K562 (cell line): ENCODE data around the gene ZDHHC12. TPM values are rescaled to one million over a fixed set of nuclear protein-coding genes. Genes with fewer than 3 reads are reported as not detected.

Source experiments
- ATAC-seq: fragments of 200-7000 bp; cut with Tn5 transposase; 3 replicates; pipeline ENCODE4 v1.9.1; 2020; ENCODE audit warnings: moderate library complexity
- Bru-seq: library from RNA; stranded (reverse); fragments of 400-500 nt; gene quantifications from one replicate; lab custom pipeline; 2021; lab: Mats Ljungman, UMichigan
- BruChase-seq, 2 experiments: library from RNA; stranded (reverse); fragments of 400-500 nt; gene quantifications; one replicate each; lab custom pipeline; 2021; lab: Mats Ljungman, UMichigan
- BruUV-seq: library from RNA; stranded (reverse); fragments of 400-500 nt; replicated peaks from 2 replicates; lab custom pipeline; 2021; lab: Mats Ljungman, UMichigan
- CTCF ChIA-PET: fragments of 300-600 bp; formaldehyde crosslinking; extraction: SDS; loops from one replicate; lab custom pipeline; 2021; ENCODE audit warnings: low intra/inter-chr PET ratio; lab: Yijun Ruan, JAX
- POLR2A ChIA-PET: fragments of 300-600, 350-650 bp; sonication (Branson Sonifier 250); formaldehyde crosslinking; extraction: SDS; loops from one replicate; lab custom pipeline; 2021; ENCODE audit warnings: antibody characterized with exemption, inconsistent platforms; lab: Yijun Ruan, JAX
- DNase-seq, 4 experiments: peaks; one replicate each; pipeline versions ENCODE4 v3.0.0 to v3.0.0-alpha.2; 2011 to 2018; ENCODE audit warnings: low spot score in 3 of 4, mixed read lengths in 3 of 4; ENCODE audit errors: extremely low read depth in 1 of 4
- FAIRE-seq: peaks from 2 replicates; lab custom pipeline; 2011; peaks lifted over from hg19 to GRCh38; lab: Jason Lieb, UNC
- H2AFZ ChIP-seq: 2 replicates; pipeline ENCODE4 v1.6.0; 2011; ENCODE audit warnings: low read depth, low read length, control low read depth, inconsistent platforms
- H3K27ac ChIP-seq: fragments of 200-600 bp; 3 replicates; pipeline ENCODE4 v1.8.0; 2011; ENCODE audit warnings: low read depth, mild to moderate bottlenecking, control low read depth, inconsistent platforms, low read length, moderate library complexity, mixed read lengths; ENCODE audit errors: extremely low read depth
- H3K27me3 ChIP-seq, 2 experiments: fragments of 300-600 bp in 1 of 2; 2 replicates in 1 of 2; 3 replicates in 1 of 2; pipeline versions ENCODE4 v1.6.0 to v1.8.0; 2011; ENCODE audit warnings: inconsistent platforms in 2 of 2, low read length in 2 of 2, mild to moderate bottlenecking in 1 of 2, mixed read lengths in 1 of 2, moderate library complexity in 1 of 2; ENCODE audit not compliant: control insufficient read depth in 2 of 2, insufficient read depth in 2 of 2
- H3K36me3 ChIP-seq: fragments of 300-600 bp; 3 replicates; pipeline ENCODE4 v1.8.0; 2011; ENCODE audit warnings: mild to moderate bottlenecking, low read length, inconsistent platforms; ENCODE audit not compliant: control insufficient read depth, insufficient read depth
- H3K4me1 ChIP-seq, 2 experiments: fragments of 200-600 bp in 1 of 2; replicated peaks in 1 of 2; 2 replicates in 1 of 2; 3 replicates in 1 of 2; pipeline versions ENCODE4 v1.5.1 to v1.8.0; 2011; ENCODE audit warnings: inconsistent platforms in 2 of 2, low read length in 2 of 2, mild to moderate bottlenecking in 1 of 2, mixed read lengths in 1 of 2, moderate library complexity in 1 of 2; ENCODE audit not compliant: control insufficient read depth in 2 of 2, insufficient read depth in 2 of 2
- H3K4me2 ChIP-seq: 2 replicates; pipeline ENCODE4 v1.6.1; 2011; ENCODE audit warnings: low read length, control low read depth, inconsistent platforms, mixed read lengths; ENCODE audit not compliant: insufficient read depth
- H3K4me3 ChIP-seq: fragments of 200-600 bp; sonication (generic), shearing (Covaris generic); 2 replicates; pipeline ENCODE4 v1.5.1; 2016; ENCODE audit warnings: control low read depth, inconsistent platforms
- H3K79me2 ChIP-seq: fragments of 200-600 bp; 3 replicates; pipeline ENCODE4 v1.8.0; 2011; ENCODE audit warnings: low read length, inconsistent platforms; ENCODE audit not compliant: control insufficient read depth, insufficient read depth
- H3K9ac ChIP-seq, 2 experiments: 2 replicates each; pipeline versions ENCODE4 v1.6.0 to v1.6.1; 2011; ENCODE audit warnings: low read depth in 2 of 2, low read length in 2 of 2, control low read depth in 1 of 2, inconsistent platforms in 1 of 2, mild to moderate bottlenecking in 1 of 2, mixed read lengths in 1 of 2; ENCODE audit not compliant: insufficient read depth in 1 of 2
- H3K9me1 ChIP-seq: one replicate; pipeline ENCODE4 v1.6.0; 2011; ENCODE audit warnings: inconsistent platforms, mild to moderate bottlenecking, low read length, moderate library complexity; ENCODE audit not compliant: control insufficient read depth, insufficient read depth
- H3K9me3 ChIP-seq: replicated peaks from 2 replicates; pipeline ENCODE4 v1.5.1; 2011; ENCODE audit warnings: low read depth, low read length, inconsistent platforms; ENCODE audit not compliant: control insufficient read depth, insufficient read depth
- H4K20me1 ChIP-seq: replicated peaks from 2 replicates; pipeline ENCODE4 v1.6.1; 2011; ENCODE audit warnings: low read length, inconsistent platforms, mixed read lengths; ENCODE audit not compliant: control insufficient read depth, insufficient read depth
- E2F5 ChIP-seq: sonication (generic); formaldehyde crosslinking; IDR thresholded peaks from 2 replicates; pipeline ENCODE4 v1.8.0; 2022; ENCODE audit warnings: mild to moderate bottlenecking, missing genetic modification reagents
- FOXK2 ChIP-seq, 2 experiments: fragments of 450-650 bp; IDR thresholded peaks in 1 of 2; conservative IDR thresholded peaks in 1 of 2; 2 replicates each; pipeline ENCODE4 v1.6.1; 2016; ENCODE audit warnings: low read depth in 2 of 2, mild to moderate bottlenecking in 1 of 2
- GABPA ChIP-seq: fragments of 200-800 bp; sonication (Bioruptor generic); conservative IDR thresholded peaks from 2 replicates; pipeline ENCODE4 v1.6.1; 2016; ENCODE audit warnings: low read depth, missing genetic modification characterization, missing compliant biosample characterization
- IRF2 ChIP-seq: sonication (generic); formaldehyde crosslinking; IDR thresholded peaks from 2 replicates; pipeline ENCODE4 v1.8.1; 2022; ENCODE audit warnings: mild to moderate bottlenecking, missing genetic modification reagents
- KLF16 ChIP-seq: IDR thresholded peaks from 2 replicates; pipeline ENCODE4 v1.6.1; 2016; ENCODE audit warnings: antibody characterized with exemption
- MIER1 ChIP-seq: fragments of 450-650 bp; IDR thresholded peaks from 2 replicates; pipeline ENCODE4 v1.6.1; 2016; ENCODE audit warnings: antibody characterized with exemption, mild to moderate bottlenecking, low read depth
- NFE2 ChIP-seq: IDR thresholded peaks from 2 replicates; pipeline ENCODE4 v1.6.1; 2014; ENCODE audit warnings: antibody characterized with exemption, low read depth
- OTX1 ChIP-seq: fragments of 450-650 bp; formaldehyde crosslinking; IDR thresholded peaks from 2 replicates; pipeline ENCODE4 v1.4.0; 2022; ENCODE audit warnings: mild to moderate bottlenecking
- RFX1 ChIP-seq: fragments of 450-650 bp; IDR thresholded peaks from 2 replicates; pipeline ENCODE4 v1.6.1; 2016; ENCODE audit warnings: mild to moderate bottlenecking, moderate library complexity
- SMAD1 ChIP-seq: fragments of 150-350 bp; IDR thresholded peaks from 2 replicates; pipeline ENCODE4 v1.6.1; 2014; ENCODE audit warnings: low read length, low read depth; ENCODE audit not compliant: partially characterized antibody
- TGIF2 ChIP-seq: sonication (generic); formaldehyde crosslinking; IDR thresholded peaks from 2 replicates; pipeline ENCODE4 v1.8.1; 2022; ENCODE audit warnings: mild to moderate bottlenecking, missing genetic modification reagents, moderate library complexity
- ZBTB34 ChIP-seq: fragments of 250-450 bp; sonication (Bioruptor Pico); IDR thresholded peaks from 2 replicates; pipeline ENCODE4 v1.8.0; 2021; ENCODE audit warnings: mild to moderate bottlenecking, moderate library complexity
- ZFP30 ChIP-seq: fragments of 250-450 bp; sonication (Bioruptor Pico); IDR thresholded peaks from 2 replicates; pipeline ENCODE4 v1.8.0; 2022; ENCODE audit warnings: moderate library complexity, mild to moderate bottlenecking, inconsistent platforms, borderline replicate concordance
- WGBS: fragments of 100-300 bp; shearing (Covaris generic); methylation state at CpG from one replicate; pipeline ENCODE4 v1.1.6; 2016; ENCODE audit warnings: low coverage, mixed read lengths; ENCODE audit not compliant: insufficient coverage; ENCODE audit errors: missing lambda C conversion rate; 5-methylcytosine and 5-hydroxymethylcytosine counted together
- in situ Hi-C: fragments of 300-500 bp; cut with MboI; formaldehyde crosslinking; loops from 4 replicates; pipeline ENCODE4 v1.15.0; 2018; ENCODE audit warnings: inconsistent platforms, mixed read lengths
- intact Hi-C: fragments of 100-400 bp; cut with micrococcal nuclease; formaldehyde crosslinking; loops from 2 replicates; pipeline ENCODE4 v1.14.2; 2022
- long read RNA-seq, 3 experiments: library from polyadenylated mRNA in 2 of 3; library from RNA in 1 of 3; unstranded in 2 of 3; stranded (forward) in 1 of 3; transcript quantifications; one replicate each; pipeline ENCODE4 v2.0.0, GENCODE V29; 2019 to 2022
- polyA minus RNA-seq, 3 experiments: library from RNA; depleted of rRNA, polyadenylated mRNA; stranded (reverse); fragments of >200 nt; gene quantifications; 2 replicates each; pipeline ENCODE4 v1.2.3, GENCODE V29; 2011
- polyA plus RNA-seq, 8 experiments: library from polyadenylated mRNA; depleted of rRNA in 4 of 8; stranded (reverse) in 5 of 8; unstranded in 3 of 8; fragments of >200 nt; fragmentation: Nextera tagmentation in 2 of 8; fragmentation: Illumina TruSeq in 1 of 8; extraction: Ambion mirVana in 2 of 8; extraction: Trizol in 1 of 8; gene quantifications; 2 replicates each; pipeline versions ENCODE4 v1.2.1 to v1.2.3, GENCODE V29; 2011 to 2014; ENCODE audit warnings: inconsistent platforms in 1 of 8, missing spikeins in 1 of 8
- total RNA-seq, 7 experiments: library from RNA; depleted of rRNA in 6 of 7; stranded (reverse); fragments of >200 nt in 6 of 7; fragmentation: Illumina TruSeq in 2 of 7; extraction: Trizol in 2 of 7; gene quantifications; 2 replicates each; pipeline versions ENCODE4 v1.2.1 to v1.2.3, GENCODE V29; 2011 to 2021; ENCODE audit warnings: low replicate concordance in 1 of 7

Gene ZDHHC12
- total RNA-seq (2011; cell fraction: chromatin; rRNA removed; ENCODE audit: low replicate concordance) = 7.1 and 18.4 TPM in 2 replicates
- total RNA-seq (2011; cell fraction: nucleolus; rRNA removed) = 35.0 and 36.5 TPM in 2 replicates
- 22.9 and 31.1 TPM in 2 replicates for total RNA-seq (2011; cell fraction: nucleoplasm; rRNA removed)
- 38.0 and 57.7 TPM in 2 replicates for total RNA-seq (2014; rRNA removed)
- 1.1 and 1.9 TPM in 2 replicates for total RNA-seq (2014; rRNA removed; fragmentation: Illumina TruSeq; extraction: Trizol)
- total RNA-seq (2015; rRNA removed; fragmentation: Illumina TruSeq; extraction: Trizol) = 18.7 and 19.1 TPM in 2 replicates
- total RNA-seq (2021) = 28.7 and 30.3 TPM in 2 replicates
- 13.8 and 24.8 TPM in 2 replicates for polyA plus RNA-seq (2011; rRNA removed)
- 30.4 and 84.8 TPM in 2 replicates for polyA plus RNA-seq (2011; cell fraction: cytosol; rRNA removed)
- 32.5 and 45.8 TPM in 2 replicates for polyA plus RNA-seq (2011; cell fraction: nucleus; rRNA removed)
- 31.0 and 52.7 TPM in 2 replicates for polyA plus RNA-seq (2012)
- polyA plus RNA-seq (2014; fragmentation: Illumina TruSeq; extraction: Trizol) = 6.8 and 27.8 TPM in 2 replicates
- polyA plus RNA-seq (2014; fragmentation: Nextera tagmentation; extraction: Ambion mirVana) = 1 to 10 TPM in 1 of 2 experiments, under 1 TPM in 1; 0.21 to 4.3 TPM
- polyA plus RNA-seq (2014; rRNA removed) = 31.7 TPM in 2 replicates
- polyA minus RNA-seq (2011; rRNA and poly(A)+ RNA removed) = 3.4 and 6.5 TPM in 2 replicates
- 21.7 and 30.2 TPM in 2 replicates for polyA minus RNA-seq (2011; cell fraction: cytosol; rRNA and poly(A)+ RNA removed)
- 5.8 and 6.1 TPM in 2 replicates for polyA minus RNA-seq (2011; cell fraction: nucleus; rRNA and poly(A)+ RNA removed)
- Bru-seq, nascent RNA = percentile 56 among the genes with signal in this experiment
- percentile 52 among the genes with signal in this experiment for BruChase-seq, experiment 1, labeled RNA remaining after a 2-hour chase
- percentile 53 among the genes with signal in this experiment for BruChase-seq, experiment 2, labeled RNA remaining after a 6-hour chase
- long read RNA-seq, experiment 1, transcript ZDHHC12-201 (5 exons, 1,129 nt) = major isoform, 33 of 76 reads
- long read RNA-seq, experiment 1, partial matches to known transcripts = 25 of 76 reads
- long read RNA-seq, experiment 1, other reads (novel, unspliced or antisense) = 18 of 76 reads
- long read RNA-seq, experiment 2, transcript ZDHHC12-201 (5 exons, 1,129 nt) = major isoform, 38 of 58 reads
- long read RNA-seq, experiment 2, partial matches to known transcripts = 3 of 58 reads
- long read RNA-seq, experiment 2, other reads (novel, unspliced or antisense) = 16 of 58 reads
- long read RNA-seq, experiment 3, transcript ZDHHC12-201 (5 exons, 1,129 nt) = major isoform, 27 of 36 reads
- long read RNA-seq, experiment 3, partial matches to known transcripts = 1 of 36 reads
- long read RNA-seq, experiment 3, other reads (novel, unspliced or antisense) = 7 of 36 reads

GRCh38 chr9:128723866-128724743 is at the start of gene ZDHHC12:
Gene ZDHHC12 (minus strand): TSS chr9:128724127. CDS start chr9:128724093, 34 bp downstream.
- peak; percentile 99 to 100 (median 99) for DNase-seq
- in situ Hi-C loops (no loop called here), intact Hi-C loops (no loop called here)
- ChIA-PET CTCF (no interaction called here), POLR2A (interaction anchor here (0.6 to 1.5 kb wide), 9 partner anchors 9 to 553 kb away, joined by 3 to 9 read pairs (median 3); partner anchors contain the start of genes ENDOG and PKN3)
- peak within 1 kb of the TSS; percentile 72 for H3K27ac ChIP-seq
- no TSS peak for BruUV-seq
- H3K79me2 ChIP-seq = peaks cover 8% of the 10 kb centered on the region; the same call in 2 of the 3 replicates
- WGBS = under 1% methylated on average over 61 of the region's 68 CpGs
- H3K4me2 ChIP-seq = peak within 1 kb of the TSS; percentile 97
- H3K9me1 ChIP-seq = peaks cover 2% of the 10 kb centered on the region
- H2AFZ ChIP-seq = peak within 1 kb of the TSS; percentile 84
- peaks cover 26% of the 10 kb centered on the region; the same call in 1 of the 3 replicates for H3K36me3 ChIP-seq
- no peaks in the 10 kb centered on the region for H3K27me3 ChIP-seq
- peak within 1 kb of the TSS; percentile 83 to 96 for H3K9ac ChIP-seq
- peak within 1 kb of the TSS; percentile 67 for H3K4me3 ChIP-seq
- no peaks in the 10 kb centered on the region for H3K9me3 ChIP-seq
- no peak for FAIRE-seq
- H3K4me1 ChIP-seq = peaks cover 8 to 55% of the 10 kb centered on the region in 2 experiments; a peak in 4 of 5 replicates
- no peaks in the 10 kb centered on the region for H4K20me1 ChIP-seq
- peak; percentile 97 for ATAC-seq
- TF ChIP-seq TGIF2 (no peak), GABPA (tag) (peak; percentile 73), FOXK2 (conservative IDR thresholded peaks at IDR 0.05 in 1 of 2, IDR thresholded peaks at IDR 0.05 in 1 of 2; ENCODE audit: low read depth in 2 of 2) (no peak), ZBTB34 (CRISPR knock-in tag) (no peak), E2F5 (0 out of 2 replicates have a peak, but pooled peaks have one; percentile 30), OTX1 (CRISPR knock-in tag) (no peak), ZFP30 (CRISPR knock-in tag) (no peak), NFE2 (no peak), KLF16 (peak; percentile 88), SMAD1 (no peak), RFX1 (no peak), IRF2 (no peak), MIER1 (peak; percentile 72; the same call in 1 of the 2 replicates)
